H1 (cell line): ENCODE data around the gene CEACAM21. TPM values are rescaled to one million over a fixed set of nuclear protein-coding genes. Genes with fewer than 3 reads are reported as not detected.

Source experiments
- CTCF ChIA-PET: fragments of 300-600 bp; sonication (Branson Sonifier 250); formaldehyde crosslinking; loops from one replicate; lab custom pipeline; 2021; ENCODE audit not compliant: partially characterized antibody; lab: Charles Lee
- POLR2A ChIA-PET: fragments of 300-600 bp; sonication (Branson Sonifier 250); formaldehyde crosslinking; loops from one replicate; lab custom pipeline; 2021; ENCODE audit warnings: inconsistent platforms; ENCODE audit not compliant: partially characterized antibody; lab: Charles Lee
- DNase-seq, 2 experiments: peaks; one replicate each; pipeline versions ENCODE4 v3.0.0 to v3.0.0-alpha.2; 2010 to 2022; ENCODE audit warnings: low spot score in 2 of 2, low read depth in 1 of 2, mixed read lengths in 1 of 2
- FAIRE-seq: peaks from 2 replicates; lab custom pipeline; 2011; peaks lifted over from hg19 to GRCh38; lab: Jason Lieb, UNC
- H2AFZ ChIP-seq: 2 replicates; pipeline ENCODE4 v1.8.1; 2012; ENCODE audit warnings: low read length, inconsistent platforms
- H2AK5ac ChIP-seq: 2 replicates; pipeline ENCODE4 v1.6.1; 2013; ENCODE audit warnings: low read depth, low read length
- H2BK120ac ChIP-seq: replicated peaks from 2 replicates; pipeline ENCODE3; 2013; ENCODE audit warnings: low read depth, low read length, inconsistent platforms
- H2BK12ac ChIP-seq: 2 replicates; pipeline ENCODE4 v1.6.1; 2013; ENCODE audit warnings: low read depth, low read length
- H2BK15ac ChIP-seq: 2 replicates; pipeline ENCODE4 v1.6.1; 2013; ENCODE audit warnings: low read length
- H2BK20ac ChIP-seq: 2 replicates; pipeline ENCODE4 v1.6.1; 2013; ENCODE audit warnings: low read length
- H2BK5ac ChIP-seq: 2 replicates; pipeline ENCODE4 v1.6.1; 2013; ENCODE audit warnings: low read depth, low read length
- H3K14ac ChIP-seq: 2 replicates; pipeline ENCODE4 v1.6.1; 2013; ENCODE audit warnings: inconsistent platforms; ENCODE audit not compliant: insufficient read length
- H3K18ac ChIP-seq: 2 replicates; pipeline ENCODE4 v1.6.1; 2013; ENCODE audit warnings: low read length; ENCODE audit errors: extremely low read depth
- H3K23ac ChIP-seq: 2 replicates; pipeline ENCODE4 v1.6.1; 2013; ENCODE audit warnings: inconsistent platforms; ENCODE audit not compliant: insufficient read length
- H3K23me2 ChIP-seq: 2 replicates; pipeline ENCODE4 v1.6.1; 2013; ENCODE audit warnings: low read depth, low read length
- H3K27ac ChIP-seq: 2 replicates; pipeline ENCODE4 v1.6.1; 2011; ENCODE audit warnings: low read depth, low read length, inconsistent platforms
- H3K27me3 ChIP-seq, 4 experiments: replicated peaks in 1 of 4; 1 replicate in 1 of 4; 2 replicates in 3 of 4; pipeline versions ENCODE4 v1.6.1 to v1.8.1; 2011 to 2013; ENCODE audit warnings: low read length in 3 of 4, mild to moderate bottlenecking in 3 of 4, inconsistent platforms in 2 of 4, mixed read lengths in 2 of 4, moderate library complexity in 1 of 4; ENCODE audit not compliant: control insufficient read depth in 3 of 4, insufficient read depth in 3 of 4; ENCODE audit errors: extremely low read depth in 1 of 4
- H3K36me3 ChIP-seq, 4 experiments: 2 replicates each; pipeline versions ENCODE4 v1.6.1 to v1.8.1; 2011 to 2013; ENCODE audit warnings: mild to moderate bottlenecking in 4 of 4, low read length in 3 of 4, moderate library complexity in 2 of 4, control low read depth in 1 of 4, inconsistent platforms in 1 of 4; ENCODE audit not compliant: insufficient read depth in 4 of 4, control insufficient read depth in 2 of 4
- H3K4ac ChIP-seq: replicated peaks from 2 replicates; pipeline ENCODE3; 2013; ENCODE audit warnings: low read length, low read depth, mixed read lengths, inconsistent platforms; ENCODE audit not compliant: insufficient read length
- H3K4me1 ChIP-seq, 4 experiments: replicated peaks in 1 of 4; 1 replicate in 1 of 4; 2 replicates in 3 of 4; pipeline versions ENCODE4 v1.6.1 to v1.8.1; 2011 to 2013; ENCODE audit warnings: low read length in 3 of 4, inconsistent platforms in 2 of 4, mixed read lengths in 1 of 4; ENCODE audit not compliant: insufficient read depth in 4 of 4, control insufficient read depth in 3 of 4
- H3K4me2 ChIP-seq, 2 experiments: 2 replicates each; pipeline versions ENCODE4 v1.6.1 to v1.8.1; 2011 to 2013; ENCODE audit warnings: low read depth in 2 of 2, low read length in 2 of 2, control low read depth in 1 of 2, inconsistent platforms in 1 of 2, mild to moderate bottlenecking in 1 of 2; ENCODE audit not compliant: insufficient read depth in 1 of 2
- H3K4me3 ChIP-seq, 4 experiments: fragments of 200-600, 300-600 bp in 1 of 4; sonication (generic), shearing (Covaris generic), sonication (Bioruptor Twin) in 1 of 4; 2 replicates each; pipeline versions ENCODE4 v1.5.1 to v1.8.1; 2011 to 2016; ENCODE audit warnings: low read length in 4 of 4, low read depth in 3 of 4, control low read depth in 2 of 4, inconsistent platforms in 2 of 4, mild to moderate bottlenecking in 2 of 4, mixed read lengths in 1 of 4, moderate library complexity in 1 of 4; ENCODE audit not compliant: insufficient read depth in 2 of 4; ENCODE audit errors: extremely low read depth in 1 of 4
- H3K56ac ChIP-seq: replicated peaks from 2 replicates; pipeline ENCODE3; 2013; ENCODE audit warnings: low read depth, mild to moderate bottlenecking, mixed read lengths, low read length, inconsistent platforms; ENCODE audit not compliant: insufficient read length
- H3K79me1 ChIP-seq: 2 replicates; pipeline ENCODE4 v1.6.1; 2013; ENCODE audit warnings: low read depth, low read length, control low read depth
- H3K79me2 ChIP-seq, 2 experiments: 2 replicates each; pipeline versions ENCODE4 v1.6.1 to v1.8.1; 2012 to 2013; ENCODE audit warnings: low read length in 2 of 2, mild to moderate bottlenecking in 2 of 2, inconsistent platforms in 1 of 2; ENCODE audit not compliant: insufficient read depth in 2 of 2, control insufficient read depth in 1 of 2
- H3K9ac ChIP-seq, 4 experiments: replicated peaks in 1 of 4; 1 replicate in 1 of 4; 2 replicates in 3 of 4; pipeline versions ENCODE4 v1.6.1 to v1.8.1; 2011 to 2013; ENCODE audit warnings: low read depth in 3 of 4, low read length in 3 of 4, control low read depth in 2 of 4, mild to moderate bottlenecking in 2 of 4, moderate library complexity in 2 of 4, inconsistent platforms in 1 of 4; ENCODE audit errors: extremely low read depth in 1 of 4
- H3K9me3 ChIP-seq, 2 experiments: 2 replicates each; pipeline versions ENCODE4 v1.6.1 to v1.8.1; 2012 to 2013; ENCODE audit warnings: mild to moderate bottlenecking in 2 of 2, moderate library complexity in 2 of 2, control low read depth in 1 of 2, inconsistent platforms in 1 of 2, low read depth in 1 of 2, low read length in 1 of 2, mixed read lengths in 1 of 2; ENCODE audit not compliant: insufficient read depth in 2 of 2
- H4K20me1 ChIP-seq, 2 experiments: replicated peaks in 1 of 2; 2 replicates each; pipeline versions ENCODE3 to v1.8.1; 2011 to 2013; ENCODE audit warnings: inconsistent platforms in 2 of 2, low read length in 2 of 2, mild to moderate bottlenecking in 1 of 2; ENCODE audit not compliant: insufficient read depth in 2 of 2, control insufficient read depth in 1 of 2
- H4K5ac ChIP-seq: 2 replicates; pipeline ENCODE4 v1.6.1; 2013; ENCODE audit warnings: low read length, low read depth, mixed read lengths, inconsistent platforms; ENCODE audit not compliant: insufficient read length
- H4K8ac ChIP-seq: 2 replicates; pipeline ENCODE4 v1.8.0; 2013; ENCODE audit warnings: mild to moderate bottlenecking, moderate library complexity, low read length, inconsistent platforms; ENCODE audit not compliant: insufficient read depth; ENCODE audit errors: extremely low read depth
- H4K91ac ChIP-seq: replicated peaks from 2 replicates; pipeline ENCODE3; 2013; ENCODE audit warnings: low read length, mixed read lengths, inconsistent platforms; ENCODE audit not compliant: insufficient read length
- BACH1 ChIP-seq: IDR thresholded peaks from 2 replicates; pipeline ENCODE4 v1.6.1; 2012; ENCODE audit warnings: low read length, improper control_type of control experiment
- CEBPB ChIP-seq: IDR thresholded peaks from 2 replicates; pipeline ENCODE4 v1.6.1; 2012; ENCODE audit warnings: low read depth, low read length
- CTBP2 ChIP-seq: IDR thresholded peaks from 2 replicates; pipeline ENCODE4 v1.7.0; 2011; ENCODE audit warnings: borderline replicate concordance, mild to moderate bottlenecking, moderate library complexity, mixed read lengths, low read length; ENCODE audit not compliant: insufficient read depth, insufficient read length
- GABPA ChIP-seq: IDR thresholded peaks from 2 replicates; pipeline ENCODE4 v1.6.1; 2011; ENCODE audit warnings: mild to moderate bottlenecking, low read length, moderate library complexity, borderline replicate concordance; ENCODE audit not compliant: insufficient read depth
- HDAC2 ChIP-seq, 2 experiments: fragments of 300-600 bp in 1 of 2; sonication (generic) in 1 of 2; IDR thresholded peaks; 2 replicates each; pipeline ENCODE4 v1.6.1; 2011 to 2012; ENCODE audit warnings: low read depth in 2 of 2, low read length in 2 of 2, mild to moderate bottlenecking in 2 of 2, moderate library complexity in 2 of 2, borderline replicate concordance in 1 of 2, inconsistent platforms in 1 of 2
- HDAC6 ChIP-seq: IDR thresholded peaks from one replicate; pipeline ENCODE4 v1.7.1; 2012; ENCODE audit warnings: low read depth, mild to moderate bottlenecking, inconsistent platforms, low read length, moderate library complexity
- MAFK ChIP-seq: IDR thresholded peaks from 2 replicates; pipeline ENCODE4 v1.6.1; 2012; ENCODE audit warnings: low read depth, mild to moderate bottlenecking, improper control_type of control experiment, low read length
- SIRT6 ChIP-seq: IDR thresholded peaks from one replicate; pipeline ENCODE4 v1.7.1; 2012; ENCODE audit warnings: low read length, inconsistent platforms
- SIX5 ChIP-seq: IDR thresholded peaks from 2 replicates; pipeline ENCODE4 v1.6.1; 2011; ENCODE audit warnings: mild to moderate bottlenecking, low read depth, low read length
- SP2 ChIP-seq: IDR thresholded peaks from 2 replicates; pipeline ENCODE4 v1.6.1; 2012; ENCODE audit warnings: mild to moderate bottlenecking, low read length, inconsistent platforms
- TAF1 ChIP-seq: IDR thresholded peaks from 2 replicates; pipeline ENCODE4 v1.6.1; 2011; ENCODE audit warnings: mild to moderate bottlenecking, low read depth, low read length
- TBP ChIP-seq: IDR thresholded peaks from 2 replicates; pipeline ENCODE4 v1.6.1; 2011; ENCODE audit warnings: low read depth, low read length, improper control_type of control experiment
- TCF12 ChIP-seq: IDR thresholded peaks from 2 replicates; pipeline ENCODE4 v1.6.1; 2011; ENCODE audit warnings: low read depth, mild to moderate bottlenecking, low read length
- WGBS, 2 experiments: shearing (Covaris generic) in 1 of 2; methylation state at CpG; one replicate each; pipeline versions ENCODE4 v1.1.6 to v1.1.7; 2013 to 2015; ENCODE audit warnings: low lambda C conversion rate in 2 of 2, mixed read lengths in 2 of 2, inconsistent platforms in 1 of 2, low coverage in 1 of 2, missing lambda C conversion rate in 1 of 2; ENCODE audit not compliant: insufficient replicate concordance in 2 of 2, insufficient coverage in 1 of 2, insufficient read length in 1 of 2; ENCODE audit errors: extremely low coverage in 1 of 2, missing lambda C conversion rate in 1 of 2; 5-methylcytosine and 5-hydroxymethylcytosine counted together
- polyA plus RNA-seq, 7 experiments: library from polyadenylated mRNA; depleted of rRNA in 3 of 7; stranded (reverse) in 5 of 7; unstranded in 2 of 7; fragments of >200 nt in 5 of 7; fragments of 200-250 nt in 2 of 7; gene quantifications; 1 replicate in 5 of 7; 2 replicates in 1 of 7; 4 replicates in 1 of 7; pipeline versions ENCODE4 v1.2.1 to v1.2.3, GENCODE V29; 2011 to 2013; ENCODE audit warnings: missing spikeins in 2 of 7, mixed read lengths in 2 of 7
- total RNA-seq: library from RNA; stranded (reverse); fragmentation: NEBNext Ultra II Directional; extraction: Animal tissue kit (Norgen Biotek cat#: 25700); gene quantifications from 2 replicates; pipeline ENCODE4 v1.2.1, GENCODE V29; 2021

CEACAM21 gene
- total and polyA plus RNA-seq, 2 of the 8 experiments (the other 6 are each of a cell fraction or from before 2014, with no cell fraction given), result not detected

- Histone ChIP-seq H3K4ac (no peak overlapping the region), H2BK15ac (no peak overlapping the region), H2BK5ac (no peak overlapping the region), H2BK12ac (no peak overlapping the region), H3K27me3 (no peaks in the 10 kb centered on the region), H4K91ac (no peak overlapping the region), H3K23me2 (no peaks in the 10 kb centered on the region), H3K14ac (no peak overlapping the region), H3K36me3 (no peaks in the 10 kb centered on the region), H3K4me1 (no peaks in the 10 kb centered on the region), H4K5ac (no peak overlapping the region), H3K79me1 (no peaks in the 10 kb centered on the region), H3K9me3 (peaks cover 52 to 58% of the 10 kb centered on the region in 2 experiments), H3K27ac (no peak overlapping the region)
- ChIA-PET CTCF (no interaction called here), POLR2A (no interaction called here)
- FAIRE-seq (no peak), DNase-seq (no peak)
- WGBS, 2 experiments, result 67% methylated on average over 1 of the region's 1 CpG; no CpG with 5 or more reads in 1 of the 2 experiments
- TF ChIP-seq CTBP2 (no peak), TCF12 (no peak), GABPA (no peak), SP2 (no peak), CEBPB (no peak), TAF1 (no peak), BACH1 (no peak), SIRT6 (no peak), SIX5 (no peak), MAFK (no peak), TBP (no peak), HDAC2 (IDR thresholded peaks at IDR 0.05; ENCODE audit: borderline replicate concordance in 1 of 2, low read depth in 2 of 2, low read length in 2 of 2) (no peak), HDAC6 (no peak)
- TF ChIP-seq, all 59 proteins: peak for 0
- Histone ChIP-seq H3K4me2 (no peak overlapping the region), H3K9ac (no peak overlapping the region), H3K79me2 (no peaks in the 10 kb centered on the region), H3K4me3 (no peak overlapping the region), H3K23ac (no peak overlapping the region), H3K18ac (no peak overlapping the region), H2BK120ac (no peak overlapping the region), H4K20me1 (no peaks in the 10 kb centered on the region), H3K56ac (no peak overlapping the region), H2BK20ac (no peak overlapping the region), H2AK5ac (no peak overlapping the region), H2AFZ (no peak overlapping the region), H4K8ac (no peak overlapping the region)
Measured at GRCh38 chr19:41607668-41608067, 31.7 kb downstream of the CEACAM21 start.
